ENCODE data around the gene SERPINA10. TPM values are rescaled to one million over a fixed set of nuclear protein-coding genes. Genes with fewer than 3 reads are reported as not detected.

Gene SERPINA10
- total and polyA plus RNA-seq, 2 donors (not counting 3 experiments of a cell fraction or from before 2014, with no cell fraction given) = not detected

GRCh38 chr14:94313991-94314655, 21.1 kb upstream of the SERPINA10 start:
- H3K4me1 ChIP-seq (ENCODE audit: control insufficient read depth, extremely low read depth, insufficient read depth, low read length) = no peaks in the 10 kb centered on the region
- no peaks in the 10 kb centered on the region for H3K9me1 ChIP-seq (replicated peaks; ENCODE audit: control insufficient read depth, extremely low read depth, insufficient read depth, low read length)
- no peaks in the 10 kb centered on the region for H3K27me3 ChIP-seq (ENCODE audit: control insufficient read depth in 2 of 2, insufficient read depth in 2 of 2, low read length in 2 of 2)
- no peak overlapping the region for H2AFZ ChIP-seq (ENCODE audit: low read depth, low read length)
- H3K36me3 ChIP-seq (ENCODE audit: control insufficient read depth in 2 of 2, extremely low read depth in 1 of 2, insufficient read depth in 2 of 2, low read length in 2 of 2) = no peaks in the 10 kb centered on the region
- ChIA-PET CTCF (no interaction called here), POLR2A (no interaction called here)
- no peak overlapping the region for H3K9ac ChIP-seq (replicated peaks; ENCODE audit: extremely low read depth, insufficient read depth, low read length)
- H3K79me2 ChIP-seq (ENCODE audit: control insufficient read depth, insufficient read depth, low read length) = no peaks in the 10 kb centered on the region
- dilution Hi-C loops (cut with MboI; ENCODE audit: extremely low pct_ligation_motif_present, low sequenced_read_pairs) (no loop called here), intact Hi-C loops (cut with micrococcal nuclease) (no loop called here)
- no peak for FAIRE-seq
- H3K27ac ChIP-seq (ENCODE audit: insufficient read depth, low read depth, low read length) = no peak overlapping the region
- no peak for TF ChIP-seq CTCF (IDR thresholded peaks at IDR 0.05; ENCODE audit: extremely low read depth in 1 of 2, insufficient read depth in 1 of 2, low read depth in 1 of 2, low read length in 2 of 2)
- no peak for TF ChIP-seq GATA2 (IDR thresholded peaks at IDR 0.05; ENCODE audit: insufficient read depth, insufficient read length, low read depth, low read length)
- no peak for TF ChIP-seq JUN (IDR thresholded peaks at IDR 0.05; ENCODE audit: borderline replicate concordance, insufficient read depth, insufficient read length, low read depth)
- no peak for TF ChIP-seq POLR2A (IDR thresholded peaks at IDR 0.05; ENCODE audit: low read depth, low read length)
- TF ChIP-seq EZH2 (IDR thresholded peaks at IDR 0.05; ENCODE audit: borderline replicate concordance, low read depth, low read length, severe bottlenecking) = no peak
- TF ChIP-seq MYC (IDR thresholded peaks at IDR 0.05; ENCODE audit: low read depth, low read length) = no peak
- TF ChIP-seq FOS (IDR thresholded peaks at IDR 0.05; ENCODE audit: borderline replicate concordance, insufficient read depth, low read length) = no peak
- TF ChIP-seq MAX (IDR thresholded peaks at IDR 0.05; ENCODE audit: insufficient read depth, insufficient read length) = no peak
- TF ChIP-seq POLR2AphosphoS5 (IDR thresholded peaks at IDR 0.05; ENCODE audit: insufficient read depth, low read depth, low read length) = no peak
- H3K4me2 ChIP-seq (ENCODE audit: insufficient read depth, low read length) = no peak overlapping the region
- no TSS peak for BruUV-seq (replicated peaks)
- H4K20me1 ChIP-seq (replicated peaks; ENCODE audit: control insufficient read depth, extremely low read depth, insufficient read depth, low read length) = no peaks in the 10 kb centered on the region
- no peaks in the 10 kb centered on the region for H3K9me3 ChIP-seq (replicated peaks; ENCODE audit: control insufficient read depth, insufficient read depth, low read length)
- no peak for DNase-seq (ENCODE audit: low read depth, low spot score)
- no peak overlapping the region for H3K4me3 ChIP-seq (replicated peaks in 1 of 3; ENCODE audit: insufficient read depth in 1 of 3, low read depth in 1 of 3, low read length in 3 of 3)

Measured in endothelial cell of umbilical vein (primary cell).